CD8-positive, alpha-beta memory T cell (primary cell): Measurements from ENCODE around the gene FHIT. TPM values are rescaled to one million over a fixed set of nuclear protein-coding genes. Genes with fewer than 3 reads are reported as not detected.

Experiments used
- CTCF ChIA-PET: fragments of 350-600 bp; sonication (Branson Sonifier 250); formaldehyde crosslinking; loops from one replicate; lab custom pipeline; 2021; ENCODE audit warnings: antibody characterized with exemption; lab: Charles Lee
- POLR2A ChIA-PET: fragments of 350-600 bp; sonication (Branson Sonifier 250); formaldehyde crosslinking; loops from one replicate; lab custom pipeline; 2021; ENCODE audit warnings: antibody characterized with exemption; lab: Charles Lee
- DNase-seq, 5 donors: peaks; one replicate each; pipeline versions ENCODE4 v3.0.0 to v3.0.0-alpha.2; 2020 to 2022; ENCODE audit warnings: mixed read lengths in 1 of 5
- H3K27ac ChIP-seq: one replicate; pipeline ENCODE4 v1.7.0; 2013; ENCODE audit warnings: low read depth, mild to moderate bottlenecking, low read length, moderate library complexity
- H3K27me3 ChIP-seq: 2 replicates; pipeline ENCODE4 v1.7.0; 2013; ENCODE audit warnings: low read length, mild to moderate bottlenecking; ENCODE audit not compliant: insufficient read depth, poor library complexity, severe bottlenecking
- H3K36me3 ChIP-seq: 2 replicates; pipeline ENCODE4 v1.7.0; 2013; ENCODE audit warnings: mild to moderate bottlenecking, low read length, moderate library complexity; ENCODE audit not compliant: insufficient read depth
- H3K4me1 ChIP-seq: 2 replicates; pipeline ENCODE4 v1.7.0; 2013; ENCODE audit warnings: mild to moderate bottlenecking, low read length, moderate library complexity; ENCODE audit not compliant: insufficient read depth
- H3K4me3 ChIP-seq: 2 replicates; pipeline ENCODE4 v1.7.0; 2013; ENCODE audit warnings: mild to moderate bottlenecking, low read length
- H3K9me3 ChIP-seq: 2 replicates; pipeline ENCODE4 v1.7.0; 2013; ENCODE audit warnings: mild to moderate bottlenecking, low read length
- H3K27ac Mint-ChIP-seq, 8 donors: one replicate each; pipeline ENCODE4 v1.8.0; 2020 to 2021; ENCODE audit warnings: mixed read lengths in 8 of 8, mild to moderate bottlenecking in 6 of 8, inconsistent platforms in 3 of 8, moderate library complexity in 3 of 8
- H3K27me3 Mint-ChIP-seq, 2 donors: one replicate each; pipeline ENCODE4 v1.8.0; 2020 to 2021; ENCODE audit warnings: mixed read lengths in 2 of 2, mild to moderate bottlenecking in 1 of 2, moderate library complexity in 1 of 2
- H3K36me3 Mint-ChIP-seq, 3 donors: one replicate each; pipeline ENCODE4 v1.8.0; 2020 to 2021; ENCODE audit warnings: mixed read lengths in 3 of 3, inconsistent platforms in 1 of 3, mild to moderate bottlenecking in 1 of 3
- H3K4me1 Mint-ChIP-seq, 3 donors: one replicate each; pipeline ENCODE4 v1.8.0; 2020 to 2021; ENCODE audit warnings: mixed read lengths in 3 of 3, inconsistent platforms in 1 of 3, mild to moderate bottlenecking in 1 of 3
- H3K4me3 Mint-ChIP-seq, 7 donors: one replicate each; pipeline ENCODE4 v1.8.0; 2020 to 2021; ENCODE audit warnings: mixed read lengths in 7 of 7, mild to moderate bottlenecking in 6 of 7, moderate library complexity in 4 of 7, inconsistent platforms in 2 of 7
- H3K9me3 Mint-ChIP-seq, 5 donors: one replicate each; pipeline ENCODE4 v1.8.0; 2020 to 2022; ENCODE audit warnings: mixed read lengths in 5 of 5, mild to moderate bottlenecking in 3 of 5, moderate library complexity in 2 of 5, inconsistent platforms in 1 of 5
- polyA plus RNA-seq: library from polyadenylated mRNA; unstranded; fragments of 300-500 nt; fragmentation: Illumina TruSeq; gene quantifications from one replicate; pipeline ENCODE4 v1.2.3, GENCODE V29; 2021
- total RNA-seq, 2 experiments: library from RNA; stranded (reverse); gene quantifications; one replicate each; pipeline ENCODE4 v1.2.3, GENCODE V29; 2021

FHIT gene
- total and polyA plus RNA-seq, 3 experiments from 2014 or later, result 4.1 to 7.4 (median 4.2) TPM

DNA sequence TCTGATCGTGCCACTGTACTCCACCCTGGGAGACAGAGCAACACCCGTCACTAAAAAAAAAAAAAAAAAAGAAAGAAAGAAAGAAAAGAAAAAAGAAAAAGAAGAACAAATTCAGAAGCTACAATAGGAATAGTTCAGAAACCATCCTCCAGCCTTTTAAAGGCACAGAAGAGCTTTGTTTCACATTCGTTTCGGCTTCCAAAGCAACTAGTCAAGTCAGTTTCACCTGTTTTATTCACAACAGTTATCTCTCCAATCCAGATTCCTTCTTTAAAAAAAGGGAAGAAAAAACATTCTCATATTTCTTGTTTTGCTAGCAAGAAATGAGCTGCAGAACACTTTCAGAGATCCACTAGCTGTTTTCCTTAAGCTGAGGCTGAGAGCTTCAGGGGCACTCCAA, 1433.7 kb downstream of the FHIT start:
- DNase-seq, result no peak
- POLR2A ChIA-PET, result no interaction called here
- Histone ChIP-seq H3K4me1 (no peaks in the 10 kb centered on the region), H3K36me3 (no peaks in the 10 kb centered on the region), H3K27me3 (no peaks in the 10 kb centered on the region), H3K27ac (no peak overlapping the region), H3K4me3 (no peak overlapping the region), H3K9me3 (no peaks in the 10 kb centered on the region)
- CTCF ChIA-PET, result interaction anchor here (1.1 kb wide), 1 partner anchor 12 kb away, joined by 4 read pairs; no protein-coding TSS in a partner anchor
- H3K4me1 Mint-ChIP-seq, result no peaks in the 10 kb centered on the region
- H3K9me3 Mint-ChIP-seq, result no peaks in the 10 kb centered on the region
- H3K4me3 Mint-ChIP-seq, result no peak overlapping the region
- peaks cover 0 to 5% (median 2%) of the 10 kb centered on the region in 3 donors for H3K36me3 Mint-ChIP-seq
- H3K27ac Mint-ChIP-seq, result peak overlapping the region in 2 of 8 donors; percentile 67 to 68
- no peaks in the 10 kb centered on the region for H3K27me3 Mint-ChIP-seq

DNA sequence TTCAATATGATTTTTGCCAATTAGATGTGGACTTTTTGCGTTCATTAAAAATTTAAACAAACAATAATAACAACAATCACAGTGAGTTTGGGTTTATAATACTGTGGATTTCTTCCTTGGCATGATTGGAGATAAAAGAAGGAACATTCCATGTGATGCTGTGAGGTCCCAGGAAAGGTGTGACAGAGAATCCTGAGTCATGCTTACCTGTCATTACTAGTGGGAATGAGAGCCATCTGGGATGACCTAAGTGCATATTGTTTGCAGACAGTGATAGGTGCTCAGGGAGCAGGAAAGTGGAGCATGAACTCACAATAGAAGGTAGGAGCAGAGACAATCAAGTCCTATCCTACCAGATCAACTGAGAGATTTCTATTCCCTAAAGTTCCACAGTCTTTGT, 1434.9 kb downstream of the FHIT start:
- Histone ChIP-seq H3K36me3 (no peaks in the 10 kb centered on the region), H3K4me1 (no peaks in the 10 kb centered on the region), H3K27ac (no peak overlapping the region), H3K4me3 (no peak overlapping the region), H3K9me3 (no peaks in the 10 kb centered on the region), H3K27me3 (no peaks in the 10 kb centered on the region)
- Mint-ChIP-seq H3K36me3 (peaks cover 0 to 1% (median 0%) of the 10 kb centered on the region in 3 donors), H3K9me3 (no peaks in the 10 kb centered on the region), H3K4me1 (no peaks in the 10 kb centered on the region), H3K27ac (no peak overlapping the region), H3K27me3 (no peaks in the 10 kb centered on the region), H3K4me3 (no peak overlapping the region)
- ChIA-PET POLR2A (no interaction called here), CTCF (no interaction called here)
- no peak for DNase-seq

GRCh38 chr3:59813148-59813538, 1438.1 kb downstream of the FHIT start:
- Histone ChIP-seq H3K4me3 (no peak overlapping the region), H3K4me1 (no peaks in the 10 kb centered on the region), H3K27me3 (no peaks in the 10 kb centered on the region), H3K9me3 (no peaks in the 10 kb centered on the region), H3K36me3 (no peaks in the 10 kb centered on the region), H3K27ac (no peak overlapping the region)
- no peak overlapping the region for H3K4me3 Mint-ChIP-seq
- H3K36me3 Mint-ChIP-seq, result peaks cover 0 to 1% (median 0%) of the 10 kb centered on the region in 3 donors
- POLR2A ChIA-PET, result no interaction called here
- H3K9me3 Mint-ChIP-seq, result no peaks in the 10 kb centered on the region
- DNase-seq, result no peak
- H3K27me3 Mint-ChIP-seq, result no peaks in the 10 kb centered on the region
- peaks cover 0 to 5% (median 0%) of the 10 kb centered on the region in 3 donors for H3K4me1 Mint-ChIP-seq
- H3K27ac Mint-ChIP-seq, result peak overlapping the region in 1 of 8 donors; percentile 39
- CTCF ChIA-PET, result interaction anchor here (2.0 kb wide), 1 partner anchor 45 kb away, joined by 7 read pairs; no protein-coding TSS in a partner anchor

- no peak overlapping the region for H3K27ac ChIP-seq
- Mint-ChIP-seq H3K36me3 (peaks cover 0 to 1% (median 0%) of the 10 kb centered on the region in 3 donors), H3K4me1 (peaks cover 0 to 5% (median 0%) of the 10 kb centered on the region in 3 donors), H3K27ac (no peak overlapping the region), H3K9me3 (no peaks in the 10 kb centered on the region), H3K4me3 (no peak overlapping the region), H3K27me3 (no peaks in the 10 kb centered on the region)
- no peaks in the 10 kb centered on the region for H3K4me1 ChIP-seq
- H3K9me3 ChIP-seq, result no peaks in the 10 kb centered on the region
- no peak for DNase-seq
- H3K4me3 ChIP-seq, result no peak overlapping the region
- ChIA-PET POLR2A (no interaction called here), CTCF (interaction anchor here (2.0 kb wide), 1 partner anchor 45 kb away, joined by 7 read pairs; no protein-coding TSS in a partner anchor)
- no peaks in the 10 kb centered on the region for H3K27me3 ChIP-seq
- H3K36me3 ChIP-seq, result no peaks in the 10 kb centered on the region
Measured at GRCh38 chr3:59812237-59813147, 1438.8 kb downstream of the FHIT start.

- no peak for DNase-seq
- ChIA-PET CTCF (interaction anchor here (1.8 kb wide), 1 partner anchor 236 kb away, joined by 8 read pairs; no protein-coding TSS in a partner anchor), POLR2A (no interaction called here)
- Mint-ChIP-seq H3K27me3 (no peaks in the 10 kb centered on the region), H3K4me3 (no peak overlapping the region), H3K27ac (no peak overlapping the region), H3K9me3 (no peaks in the 10 kb centered on the region), H3K36me3 (peaks cover 0 to 1% (median 0%) of the 10 kb centered on the region in 3 donors), H3K4me1 (peaks cover 0 to 5% (median 0%) of the 10 kb centered on the region in 3 donors)
- Histone ChIP-seq H3K27me3 (no peaks in the 10 kb centered on the region), H3K9me3 (no peaks in the 10 kb centered on the region), H3K4me1 (no peaks in the 10 kb centered on the region), H3K4me3 (no peak overlapping the region), H3K27ac (no peak overlapping the region), H3K36me3 (no peaks in the 10 kb centered on the region)
Measured at GRCh38 chr3:59811160-59811559, 1440.1 kb downstream of the FHIT start.

DNA sequence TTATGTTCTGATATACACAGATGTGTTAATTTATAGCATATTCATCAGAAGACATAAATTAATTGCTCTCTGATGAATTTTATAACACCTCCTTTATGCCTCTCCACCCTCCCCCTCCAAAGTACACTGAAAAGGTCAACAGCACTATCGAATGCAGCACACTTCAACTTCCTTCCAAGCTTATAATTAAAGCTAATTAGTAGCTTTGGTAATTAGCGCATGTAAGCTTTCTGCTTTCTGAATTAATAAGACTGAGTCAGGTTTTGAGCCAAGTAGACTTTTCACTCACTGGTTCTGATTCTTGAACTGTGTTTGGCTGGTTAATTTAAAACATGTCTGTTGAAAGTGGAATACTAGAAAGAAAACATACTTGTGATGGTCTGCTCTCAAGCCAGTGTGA, 1440.6 kb downstream of the FHIT start:
- Mint-ChIP-seq H3K9me3 (no peaks in the 10 kb centered on the region), H3K27ac (no peak overlapping the region), H3K4me1 (peaks cover 0 to 5% (median 0%) of the 10 kb centered on the region in 3 donors), H3K36me3 (peaks cover 0 to 1% (median 0%) of the 10 kb centered on the region in 3 donors), H3K4me3 (no peak overlapping the region), H3K27me3 (no peaks in the 10 kb centered on the region)
- Histone ChIP-seq H3K9me3 (no peaks in the 10 kb centered on the region), H3K27me3 (no peaks in the 10 kb centered on the region), H3K27ac (no peak overlapping the region), H3K4me1 (no peaks in the 10 kb centered on the region), H3K4me3 (no peak overlapping the region), H3K36me3 (no peaks in the 10 kb centered on the region)
- DNase-seq, result no peak
- CTCF ChIA-PET, result interaction anchor here (1.3 to 1.8 kb wide), 2 partner anchors 236 to 598 kb away, joined by 4 to 8 read pairs; no protein-coding TSS in a partner anchor
- POLR2A ChIA-PET, result no interaction called here

DNA sequence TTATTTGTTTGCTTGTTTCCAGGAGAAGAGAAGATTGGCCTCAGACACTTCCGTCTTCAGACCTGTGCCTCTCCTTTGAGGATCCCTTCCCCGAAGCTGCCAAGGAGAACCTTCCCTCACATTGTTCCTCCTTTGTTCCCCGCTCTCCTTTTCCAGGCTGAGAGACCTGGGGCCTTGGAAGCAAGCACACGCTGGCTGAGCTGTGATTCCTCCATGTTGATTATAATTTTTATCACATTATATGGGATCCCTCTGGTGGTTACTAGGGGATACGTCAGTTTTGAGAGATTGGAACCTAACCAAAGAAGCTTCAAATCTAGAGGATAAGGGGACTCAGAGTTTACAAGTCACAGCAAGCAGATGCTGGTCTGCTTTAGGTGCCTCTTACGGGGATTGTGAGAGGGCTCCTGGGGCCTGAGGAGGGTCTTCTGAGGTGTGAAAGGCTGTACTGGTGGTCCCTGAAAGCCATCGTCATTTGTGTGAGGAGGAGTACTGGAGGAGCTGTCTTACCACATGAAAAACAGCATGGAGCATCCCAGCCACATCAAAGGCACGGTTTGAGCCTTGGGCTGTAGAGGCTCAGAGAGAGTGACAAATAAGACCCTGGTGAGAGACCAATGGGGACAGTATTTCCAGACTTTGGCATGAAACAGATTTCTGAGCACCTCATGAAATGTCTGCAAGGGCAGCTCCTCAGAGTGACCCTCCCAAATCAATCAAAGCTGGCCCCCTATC, 1441.4 kb downstream of the FHIT start:
- H3K27ac Mint-ChIP-seq, result peak overlapping the region in 1 of 8 donors; percentile 65
- H3K36me3 ChIP-seq, result no peaks in the 10 kb centered on the region
- peaks cover 0 to 1% (median 0%) of the 10 kb centered on the region in 3 donors for H3K36me3 Mint-ChIP-seq
- no peaks in the 10 kb centered on the region for H3K9me3 Mint-ChIP-seq
- peaks cover 0 to 5% (median 0%) of the 10 kb centered on the region in 3 donors for H3K4me1 Mint-ChIP-seq
- H3K27me3 Mint-ChIP-seq, result no peaks in the 10 kb centered on the region
- ChIA-PET POLR2A (no interaction called here), CTCF (interaction anchor here (0.7 to 1.8 kb wide), 5 partner anchors 10 to 597 kb away, joined by 3 to 8 read pairs (median 4); no protein-coding TSS in a partner anchor)
- H3K4me3 ChIP-seq, result no peak overlapping the region
- H3K27me3 ChIP-seq, result no peaks in the 10 kb centered on the region
- H3K4me3 Mint-ChIP-seq, result no peak overlapping the region
- DNase-seq, result peak in 2 of 5 donors; percentile 4 to 7
- no peaks in the 10 kb centered on the region for H3K9me3 ChIP-seq
- H3K27ac ChIP-seq, result no peak overlapping the region
- no peaks in the 10 kb centered on the region for H3K4me1 ChIP-seq
